HG03460 (cell line): ENCODE results near the gene C9orf50.

ENCODE experiments used
- ATAC-seq: cut with Tn5 transposase; IDR thresholded peaks from one replicate; pipeline ENCODE4 v1.9.1; 2021; ENCODE audit not compliant: unreplicated experiment

Gene C9orf50

DNA sequence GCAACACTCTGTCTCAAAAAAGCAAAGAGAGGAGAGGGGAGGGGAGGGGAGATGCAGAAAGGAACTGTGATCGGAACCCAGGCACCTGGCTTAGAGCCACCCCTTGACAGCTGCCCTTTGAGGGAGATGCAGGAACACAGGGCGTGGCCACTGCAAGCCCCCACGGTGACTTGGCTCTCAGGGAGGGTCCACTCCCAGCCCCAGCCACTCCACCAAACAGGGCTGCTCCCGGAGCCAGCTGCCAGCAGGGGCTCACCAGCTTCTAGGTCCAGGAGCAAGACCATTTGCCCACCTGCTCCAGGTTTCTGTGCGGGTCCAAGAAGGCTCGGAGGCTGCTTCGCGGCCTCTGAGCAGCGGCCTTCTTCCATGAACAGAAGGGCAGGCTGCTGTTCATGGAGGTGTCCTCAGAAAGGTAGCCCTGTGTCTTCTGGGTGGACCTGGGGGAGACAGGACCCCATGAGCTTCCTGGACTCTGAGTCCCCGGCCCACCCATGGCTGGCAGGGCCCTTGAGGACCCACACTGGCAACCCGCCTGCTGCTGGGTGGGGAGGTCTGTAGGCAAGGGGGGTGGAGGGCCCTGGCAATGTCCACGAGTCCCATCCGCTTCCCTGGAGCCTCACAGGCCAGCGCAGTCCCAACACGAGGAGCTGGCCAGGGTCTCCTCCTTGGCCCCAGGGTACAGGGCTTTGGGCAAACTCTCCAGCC is 7.9 kb downstream of the C9orf50 start:
- no peak for ATAC-seq

- ATAC-seq, result no peak
Observed at GRCh38 chr9:129612123-129612522, 8.8 kb downstream of the C9orf50 start.

- no peak for ATAC-seq
Observed at GRCh38 chr9:129611307-129611800, 9.5 kb downstream of the C9orf50 start.

DNA sequence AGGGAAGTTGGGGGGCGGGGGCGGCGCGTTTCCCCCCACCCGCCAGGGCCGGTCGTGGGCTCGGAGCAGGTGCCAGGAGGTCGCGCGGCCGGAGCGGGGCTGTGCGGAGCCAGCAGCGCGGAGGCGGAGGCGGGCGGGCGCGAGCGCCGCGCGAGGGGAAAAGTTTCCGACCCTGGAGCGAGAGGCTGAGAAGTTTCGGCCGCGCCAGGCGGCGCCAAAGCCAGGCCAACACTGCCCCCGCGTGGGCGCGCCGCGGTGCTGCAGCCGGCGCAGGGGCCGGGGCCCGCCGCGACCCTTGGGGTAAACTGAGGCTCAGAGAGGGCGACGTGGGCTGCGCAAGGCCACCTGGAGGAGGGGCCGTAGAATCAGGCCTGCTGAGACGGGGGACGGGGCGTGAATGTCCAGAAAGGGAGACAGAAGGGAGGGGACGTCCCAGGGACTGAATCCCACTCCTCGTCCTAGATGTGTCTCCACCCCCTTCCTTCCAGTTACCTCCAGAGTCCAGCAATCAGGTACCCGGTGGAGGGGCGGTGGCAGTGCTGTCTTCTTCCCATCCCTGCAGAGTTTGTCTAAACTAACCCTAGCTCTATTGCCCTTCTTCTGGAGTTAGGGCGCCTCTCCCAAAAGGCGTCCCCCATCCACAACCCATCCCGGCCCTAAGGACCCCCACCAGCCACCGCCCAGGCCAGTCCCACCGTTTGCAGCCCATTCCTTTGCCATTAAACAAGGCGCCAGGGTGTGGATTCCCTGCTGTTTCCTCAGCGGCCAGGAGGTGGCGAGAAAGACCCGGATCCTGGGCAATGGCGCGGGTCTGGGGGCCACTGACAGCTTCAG is 10.2 kb downstream of the C9orf50 start:
- no peak for ATAC-seq

GRCh38 chr9:129610213-129610472 is 10.8 kb downstream of the C9orf50 start:
- no peak for ATAC-seq

DNA sequence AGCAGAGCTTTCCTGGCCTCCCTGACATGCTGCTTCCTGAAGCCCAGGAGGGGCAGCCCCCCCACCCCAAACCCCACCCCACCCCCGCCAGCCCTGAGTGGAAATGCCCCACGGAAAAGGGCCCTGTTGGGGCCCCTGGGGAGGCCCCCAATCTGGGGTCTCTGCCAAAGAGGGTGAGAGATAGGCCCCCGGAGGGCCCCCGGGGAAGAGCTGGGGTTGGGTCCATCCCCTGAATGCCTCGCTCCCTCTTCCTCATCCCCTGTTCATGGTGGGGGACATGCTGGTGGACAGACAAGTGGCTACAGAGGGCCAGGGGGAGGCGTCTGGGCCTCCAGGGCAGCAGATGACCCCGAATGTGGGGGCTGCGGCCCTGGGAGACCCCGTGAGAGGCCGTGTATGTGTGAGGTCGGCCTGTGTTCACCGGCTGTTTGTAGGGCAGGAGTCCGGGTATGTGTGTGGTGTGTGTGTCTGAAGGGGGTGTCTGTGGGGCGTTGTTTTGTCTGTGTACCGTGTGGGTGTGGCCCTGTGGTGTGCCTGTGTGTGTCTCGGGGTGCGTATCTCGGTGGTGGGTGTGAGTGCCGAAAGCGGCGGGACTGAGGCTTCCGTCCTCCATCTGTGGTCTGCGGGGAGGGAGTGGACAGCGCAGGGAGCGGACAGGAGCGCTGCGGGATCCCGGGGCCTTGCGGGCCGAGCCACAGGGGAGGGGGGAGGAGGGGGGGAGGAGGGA is 11.3 kb downstream of the C9orf50 start:
- ATAC-seq, result no peak

- ATAC-seq, result no peak
Observed at GRCh38 chr9:129608561-129609481, 12.1 kb downstream of the C9orf50 start.

GRCh38 chr9:129607027-129607387 is 13.9 kb downstream of the C9orf50 start:
- ATAC-seq, result no peak

DNA sequence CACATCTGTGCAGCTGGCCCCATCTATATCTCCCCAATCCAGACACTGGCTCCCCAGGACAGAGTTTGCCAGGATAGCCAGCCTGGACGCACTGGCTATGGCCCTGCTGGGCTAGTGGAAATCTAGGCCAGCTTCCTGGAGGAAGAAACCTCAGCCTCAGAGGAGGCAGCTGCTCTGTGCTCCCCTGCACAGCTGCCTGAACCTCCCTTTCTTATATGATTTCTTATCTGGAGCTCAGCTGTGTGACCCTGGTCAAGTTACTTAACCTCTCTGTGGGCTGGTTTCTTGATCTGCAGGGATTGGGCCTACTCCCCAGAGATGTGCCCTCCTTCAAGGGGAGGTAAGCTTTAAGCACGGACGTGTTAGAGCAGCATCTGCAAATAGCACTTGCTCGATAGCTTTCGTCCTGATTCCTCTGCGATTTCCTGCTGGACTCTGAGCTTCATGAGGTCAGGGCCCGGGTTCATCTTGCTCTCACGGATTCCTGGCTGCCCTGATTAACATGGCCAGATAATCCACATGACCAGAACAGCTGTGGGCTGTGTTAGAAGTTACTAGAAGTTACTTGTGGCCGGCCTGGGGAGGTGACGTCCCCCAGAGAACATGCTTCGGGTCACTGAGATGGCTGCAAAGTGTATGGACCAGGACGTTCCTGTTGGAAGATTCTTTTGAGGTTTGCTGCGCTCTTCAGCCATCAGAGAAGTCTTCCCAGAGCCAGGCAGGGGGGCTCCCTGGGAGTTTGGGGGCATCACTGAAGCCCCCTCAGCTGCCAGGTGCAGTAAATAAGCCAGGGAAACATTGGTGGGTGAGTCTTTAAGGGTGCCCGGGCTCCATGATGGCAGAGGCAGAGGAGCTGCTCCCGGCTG is 14.5 kb downstream of the C9orf50 start:
- ATAC-seq, result no peak

DNA sequence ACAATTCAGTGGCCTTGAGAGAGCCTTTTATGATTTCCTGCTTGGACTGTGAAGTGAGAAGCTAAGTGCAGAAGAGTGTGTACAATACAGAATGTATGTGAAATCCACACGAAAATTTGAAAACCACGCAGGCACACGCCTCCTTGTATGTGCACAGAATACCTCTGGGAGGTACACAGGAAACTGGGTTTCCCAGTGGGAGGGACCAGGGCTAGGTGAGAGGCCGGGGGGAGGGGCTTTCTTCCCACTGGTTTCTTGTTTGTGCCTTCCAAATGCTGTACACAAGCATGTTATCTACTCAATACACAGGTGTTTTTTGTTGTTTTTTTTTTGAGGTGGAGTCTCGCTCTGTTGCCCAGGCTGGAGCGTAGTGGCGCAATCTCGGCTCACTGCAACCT is 16.1 kb downstream of the C9orf50 start:
- ATAC-seq, result no peak

GRCh38 chr9:129604056-129604765 is 16.7 kb downstream of the C9orf50 start:
- no peak for ATAC-seq

DNA sequence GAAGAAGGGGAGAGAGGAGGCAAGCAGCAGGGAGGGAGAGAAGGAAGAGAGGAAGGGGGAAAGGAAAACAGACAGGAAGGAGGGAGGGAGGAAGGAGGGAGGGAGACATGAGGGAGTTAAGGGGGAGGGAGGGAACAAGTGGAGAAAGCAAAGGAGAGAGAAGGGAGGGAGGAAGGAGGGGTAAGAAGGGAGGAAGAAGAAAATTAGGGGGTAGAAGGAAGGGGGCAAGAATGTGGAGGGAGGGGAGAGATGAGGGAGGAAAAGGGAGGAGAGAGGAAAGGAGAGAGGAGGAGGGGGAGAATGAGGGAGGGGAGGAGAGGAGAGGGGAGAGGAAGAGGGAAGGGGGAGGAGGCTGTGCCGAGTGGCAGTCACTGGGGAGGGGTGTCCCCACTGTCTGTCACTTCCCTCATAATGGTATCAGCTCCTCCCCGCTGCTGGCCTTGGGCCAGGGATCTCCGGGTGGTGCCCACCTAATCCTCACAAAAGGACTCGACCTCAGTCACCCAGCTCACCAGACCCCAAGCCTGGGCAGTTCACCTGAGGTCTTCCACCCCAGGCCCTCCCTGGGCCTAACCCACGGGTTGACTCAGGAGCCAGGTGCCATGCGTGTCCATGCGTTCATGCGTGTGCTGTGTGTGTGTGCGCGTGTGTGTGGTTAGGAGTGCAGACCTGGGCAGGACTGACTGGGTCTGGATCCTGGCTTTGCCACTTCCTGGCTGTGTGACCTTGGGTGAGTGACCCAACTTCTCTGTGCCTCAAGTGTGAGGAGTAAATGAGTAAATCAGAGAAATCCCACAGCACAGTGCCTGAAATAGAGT is 18.1 kb downstream of the C9orf50 start:
- ATAC-seq, result no peak

GRCh38 chr9:129601082-129601674 is 19.7 kb downstream of the C9orf50 start:
- ATAC-seq, result no peak

DNA sequence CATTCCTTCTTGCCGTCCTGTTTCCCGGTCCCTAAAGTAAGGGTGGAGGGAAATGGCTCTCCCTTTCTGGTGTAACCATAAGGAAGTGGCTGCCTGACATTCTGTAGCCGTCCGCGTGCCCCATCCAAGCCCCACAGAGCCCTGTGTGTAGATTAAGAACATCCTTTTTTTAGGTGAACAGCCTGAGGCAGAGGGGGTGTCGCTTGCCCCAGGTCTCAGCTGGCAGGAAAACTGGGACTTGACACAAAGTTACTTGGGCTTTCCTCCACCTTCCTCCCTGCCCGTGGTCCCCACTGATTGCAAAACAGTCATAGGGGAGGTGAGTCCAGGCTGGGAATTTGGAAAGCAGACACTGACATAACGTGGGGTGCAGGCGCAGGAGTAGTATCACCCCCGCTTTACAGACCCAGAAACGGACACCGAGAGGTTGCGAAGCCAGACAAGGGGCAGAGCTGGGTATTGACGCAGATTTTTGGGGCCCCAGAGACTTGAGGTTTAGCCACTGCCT is 22.8 kb downstream of the C9orf50 start:
- no peak for ATAC-seq

DNA sequence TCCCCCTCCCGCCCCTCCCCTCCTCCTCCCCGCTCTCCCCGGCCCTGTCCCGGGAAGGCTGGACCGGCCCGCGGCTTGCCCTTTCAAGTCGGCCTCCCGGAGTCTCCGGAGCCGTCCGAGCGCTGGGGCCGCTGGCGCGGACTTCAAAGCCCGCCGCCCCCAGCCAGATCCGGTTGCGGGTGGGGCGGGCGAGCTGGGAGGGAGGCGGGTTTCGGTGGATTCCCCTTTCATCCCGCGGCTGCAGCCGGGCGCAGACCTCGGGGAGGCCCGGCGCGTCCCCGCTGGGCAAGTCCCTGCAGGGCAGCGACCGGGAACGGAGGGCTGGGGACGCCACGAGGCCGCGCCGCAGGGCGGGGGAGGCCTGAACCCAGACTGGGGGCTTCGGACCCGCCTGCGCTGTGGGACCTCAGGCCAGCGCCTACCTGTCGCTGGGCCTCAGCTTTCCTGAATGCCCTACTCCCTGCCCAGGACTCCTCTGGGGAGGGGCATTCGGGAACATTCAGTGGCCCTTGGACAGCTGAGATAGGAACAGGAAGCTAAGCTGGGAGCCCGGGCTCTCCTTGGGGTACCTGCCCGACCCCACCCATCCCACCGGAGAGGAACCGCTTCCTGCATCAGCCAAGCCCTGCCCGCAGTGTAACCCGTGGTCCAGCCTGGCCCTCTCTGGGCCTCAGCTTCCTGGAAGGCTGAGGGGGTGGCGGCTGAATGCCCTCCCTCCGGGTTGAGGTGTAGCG is 23.4 kb downstream of the C9orf50 start:
- no peak for ATAC-seq

DNA sequence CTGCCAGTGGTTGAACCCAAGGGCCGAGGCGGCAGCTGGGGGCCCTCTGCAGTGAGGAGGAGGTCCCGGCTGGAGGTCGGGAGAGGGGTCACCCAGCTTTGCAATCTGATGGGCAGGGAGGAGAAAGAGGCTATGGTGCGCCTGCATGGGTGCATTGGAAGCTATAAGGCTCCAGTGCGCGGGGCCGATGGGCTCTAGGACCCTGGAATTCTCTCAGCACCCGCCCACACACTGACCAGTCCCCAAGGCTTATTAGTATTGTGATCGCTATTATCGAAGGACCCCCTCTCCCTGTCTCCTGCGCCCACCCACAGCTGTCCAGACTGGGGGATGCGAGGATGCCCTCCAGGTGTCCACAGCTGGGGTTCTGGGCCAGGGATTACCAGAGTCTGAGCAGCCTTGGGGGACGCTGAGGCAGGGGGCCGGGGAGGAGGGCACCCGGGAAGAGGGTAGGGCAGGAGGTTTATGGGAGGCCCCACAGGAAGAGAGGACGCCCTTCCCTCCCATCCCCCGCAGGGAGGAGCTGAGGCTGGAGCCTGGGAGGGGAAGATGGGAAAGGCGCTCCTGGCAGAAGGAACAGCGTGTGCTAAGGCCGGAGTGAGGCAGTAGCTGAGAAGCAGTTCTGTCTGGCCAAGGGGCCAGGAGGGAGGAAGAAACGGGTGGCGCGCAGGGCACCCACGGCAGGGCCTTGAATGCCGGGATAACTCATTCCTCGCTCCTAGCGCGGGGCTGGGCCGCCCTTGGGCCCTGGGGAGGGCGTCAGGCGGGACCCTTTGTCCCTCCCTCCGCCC is 24.2 kb downstream of the C9orf50 start:
- ATAC-seq, result no peak
